ENCODE data around the gene ANKRA2.

ANKRA2 gene

GRCh38 chr5:73565139-73565968, at the start of gene ANKRA2, which contains the start of gene UTP15:
TSS of gene ANKRA2 (minus strand) at chr5:73565639. CDS start at chr5:73562881, 2,758 bp downstream.
TSS of gene UTP15 (plus strand) at chr5:73565743. CDS start at chr5:73567345, 1,602 bp downstream.
- FAIRE-seq (peak; percentile 96), DNase-seq (ENCODE audit: insufficient read length, low spot score) (peak; percentile 73)
- peak; percentile 90 for TF ChIP-seq POLR2A (IDR thresholded peaks at IDR 0.05; ENCODE audit: low read depth, low read length)

- FAIRE-seq (no peak), DNase-seq (ENCODE audit: insufficient read length, low spot score) (no peak)
- no peak for TF ChIP-seq POLR2A (IDR thresholded peaks at IDR 0.05; ENCODE audit: low read depth, low read length)
Measured at GRCh38 chr5:73615085-73615484, 49.6 kb upstream of the ANKRA2 start.

- no peak for TF ChIP-seq POLR2A (IDR thresholded peaks at IDR 0.05; ENCODE audit: low read depth, low read length)
- FAIRE-seq (no peak), DNase-seq (ENCODE audit: insufficient read length, low spot score) (no peak)
Measured at GRCh38 chr5:73612799-73613198, 47.4 kb upstream of the ANKRA2 start.

GRCh38 chr5:73607228-73607627, 41.8 kb upstream of the ANKRA2 start:
- DNase-seq (ENCODE audit: insufficient read length, low spot score) (no peak), FAIRE-seq (no peak)
- no peak for TF ChIP-seq POLR2A (IDR thresholded peaks at IDR 0.05; ENCODE audit: low read depth, low read length)

GRCh38 chr5:73606206-73606753, 40.8 kb upstream of the ANKRA2 start:
- TF ChIP-seq POLR2A (IDR thresholded peaks at IDR 0.05; ENCODE audit: low read depth, low read length), result no peak
- DNase-seq (ENCODE audit: insufficient read length, low spot score) (no peak), FAIRE-seq (peak; percentile 33)

GRCh38 chr5:73605223-73606087, 40.0 kb upstream of the ANKRA2 start:
- no peak for TF ChIP-seq POLR2A (IDR thresholded peaks at IDR 0.05; ENCODE audit: low read depth, low read length)
- no peak for DNase-seq (ENCODE audit: insufficient read length, low spot score)
- FAIRE-seq, result peak; percentile 96

- FAIRE-seq, result no peak
- TF ChIP-seq POLR2A (IDR thresholded peaks at IDR 0.05; ENCODE audit: low read depth, low read length), result no peak
- no peak for DNase-seq (ENCODE audit: insufficient read length, low spot score)
Measured at GRCh38 chr5:73603998-73604397, 38.6 kb upstream of the ANKRA2 start.

- no peak for FAIRE-seq
- DNase-seq (ENCODE audit: insufficient read length, low spot score), result no peak
- TF ChIP-seq POLR2A (IDR thresholded peaks at IDR 0.05; ENCODE audit: low read depth, low read length), result no peak
Measured at GRCh38 chr5:73599380-73599779, 33.9 kb upstream of the ANKRA2 start.

- DNase-seq (ENCODE audit: insufficient read length, low spot score) (no peak), FAIRE-seq (peak; percentile 95)
- no peak for TF ChIP-seq POLR2A (IDR thresholded peaks at IDR 0.05; ENCODE audit: low read depth, low read length)
Measured at GRCh38 chr5:73596705-73597328, 31.4 kb upstream of the ANKRA2 start.

- DNase-seq (ENCODE audit: insufficient read length, low spot score) (no peak), FAIRE-seq (peak; percentile 84)
- TF ChIP-seq POLR2A (IDR thresholded peaks at IDR 0.05; ENCODE audit: low read depth, low read length), result no peak
Measured at GRCh38 chr5:73592551-73592950, 27.1 kb upstream of the ANKRA2 start.

- FAIRE-seq (peak; percentile 91), DNase-seq (ENCODE audit: insufficient read length, low spot score) (no peak)
- no peak for TF ChIP-seq POLR2A (IDR thresholded peaks at IDR 0.05; ENCODE audit: low read depth, low read length)
Measured at GRCh38 chr5:73591698-73592501, 26.5 kb upstream of the ANKRA2 start.

- no peak for TF ChIP-seq POLR2A (IDR thresholded peaks at IDR 0.05; ENCODE audit: low read depth, low read length)
- FAIRE-seq (peak; percentile 73), DNase-seq (ENCODE audit: insufficient read length, low spot score) (peak; percentile 20)
Measured at GRCh38 chr5:73591102-73591695, 25.8 kb upstream of the ANKRA2 start.

Measured in H54 (cell line).